ENCODE measurements around the gene HIC1.

GRCh38 chr17:2043785-2044184 lies 11.1 kb upstream of the HIC1 start:
- TF ChIP-seq POLR2A (IDR thresholded peaks at IDR 0.05) (no peak), CTCF (IDR thresholded peaks at IDR 0.05) (no peak), EP300 (IDR thresholded peaks at IDR 0.05; ENCODE audit: low read depth) (no peak)
